ENCODE measurements around the gene MICAL2.

MICAL2 gene

GRCh38 chr11:12110201-12110713, at the start of gene MICAL2:
TSS of gene MICAL2 (plus strand) at chr11:12110590. CDS start at chr11:12162156, 51,566 bp downstream.
- Mint-ChIP-seq H3K27ac (peak within 1 kb of the TSS; percentile 98), H3K27me3 (ENCODE audit: low read depth) (no peaks in the 10 kb centered on the region), H3K9me3 (no peaks in the 10 kb centered on the region), H3K4me1 (ENCODE audit: low read depth) (peaks cover 42% of the 10 kb centered on the region), H3K36me3 (ENCODE audit: low read depth) (peaks cover 2% of the 10 kb centered on the region), H3K4me3 (peak within 1 kb of the TSS; percentile 88)
- DNase-seq (ENCODE audit: low spot score): peak; percentile 93

- H3K4me1 Mint-ChIP-seq (ENCODE audit: low read depth): peaks cover 7% of the 10 kb centered on the region
- H3K27me3 Mint-ChIP-seq (ENCODE audit: low read depth): no peaks in the 10 kb centered on the region
- H3K27ac Mint-ChIP-seq: no peak overlapping the region
- no peak for DNase-seq (ENCODE audit: low spot score)
- no peak overlapping the region for H3K4me3 Mint-ChIP-seq
- H3K9me3 Mint-ChIP-seq: peaks cover 9% of the 10 kb centered on the region
- no peaks in the 10 kb centered on the region for H3K36me3 Mint-ChIP-seq (ENCODE audit: low read depth)
Observed at GRCh38 chr11:12061851-12062560, 48.4 kb upstream of the MICAL2 start.

- Mint-ChIP-seq H3K4me1 (ENCODE audit: low read depth) (peaks cover 7% of the 10 kb centered on the region), H3K27ac (no peak overlapping the region), H3K9me3 (peaks cover 9% of the 10 kb centered on the region), H3K4me3 (no peak overlapping the region), H3K36me3 (ENCODE audit: low read depth) (no peaks in the 10 kb centered on the region), H3K27me3 (ENCODE audit: low read depth) (no peaks in the 10 kb centered on the region)
- no peak for DNase-seq (ENCODE audit: low spot score)
Observed at GRCh38 chr11:12063251-12063650, 47.1 kb upstream of the MICAL2 start.

- Mint-ChIP-seq H3K27me3 (ENCODE audit: low read depth) (no peaks in the 10 kb centered on the region), H3K36me3 (ENCODE audit: low read depth) (no peaks in the 10 kb centered on the region), H3K27ac (no peak overlapping the region), H3K4me3 (no peak overlapping the region), H3K4me1 (ENCODE audit: low read depth) (peaks cover 7% of the 10 kb centered on the region), H3K9me3 (peaks cover 9% of the 10 kb centered on the region)
- DNase-seq (ENCODE audit: low spot score): no peak
Observed at GRCh38 chr11:12064136-12064953, 46.0 kb upstream of the MICAL2 start.

- Mint-ChIP-seq H3K36me3 (ENCODE audit: low read depth) (no peaks in the 10 kb centered on the region), H3K4me3 (no peak overlapping the region), H3K9me3 (peaks cover 9% of the 10 kb centered on the region), H3K27ac (no peak overlapping the region), H3K4me1 (ENCODE audit: low read depth) (peaks cover 7% of the 10 kb centered on the region), H3K27me3 (ENCODE audit: low read depth) (no peaks in the 10 kb centered on the region)
- no peak for DNase-seq (ENCODE audit: low spot score)
Observed at GRCh38 chr11:12064954-12065280, 45.5 kb upstream of the MICAL2 start.

- DNase-seq (ENCODE audit: low spot score): no peak
- Mint-ChIP-seq H3K9me3 (peaks cover 9% of the 10 kb centered on the region), H3K36me3 (ENCODE audit: low read depth) (no peaks in the 10 kb centered on the region), H3K4me3 (no peak overlapping the region), H3K27ac (no peak overlapping the region), H3K27me3 (ENCODE audit: low read depth) (no peaks in the 10 kb centered on the region), H3K4me1 (ENCODE audit: low read depth) (peaks cover 7% of the 10 kb centered on the region)
Observed at GRCh38 chr11:12066056-12066798, 44.2 kb upstream of the MICAL2 start.

GRCh38 chr11:12066799-12067508, 43.4 kb upstream of the MICAL2 start:
- H3K4me1 Mint-ChIP-seq (ENCODE audit: low read depth): peaks cover 6% of the 10 kb centered on the region
- no peak overlapping the region for H3K4me3 Mint-ChIP-seq
- H3K9me3 Mint-ChIP-seq: peaks cover 9% of the 10 kb centered on the region
- H3K27me3 Mint-ChIP-seq (ENCODE audit: low read depth): no peaks in the 10 kb centered on the region
- no peak for DNase-seq (ENCODE audit: low spot score)
- no peaks in the 10 kb centered on the region for H3K36me3 Mint-ChIP-seq (ENCODE audit: low read depth)
- H3K27ac Mint-ChIP-seq: no peak overlapping the region

- Mint-ChIP-seq H3K27me3 (ENCODE audit: low read depth) (no peaks in the 10 kb centered on the region), H3K4me1 (ENCODE audit: low read depth) (peaks cover 6% of the 10 kb centered on the region), H3K27ac (no peak overlapping the region), H3K36me3 (ENCODE audit: low read depth) (no peaks in the 10 kb centered on the region), H3K4me3 (no peak overlapping the region), H3K9me3 (peaks cover 9% of the 10 kb centered on the region)
- DNase-seq (ENCODE audit: low spot score): no peak
Observed at GRCh38 chr11:12067796-12068357, 42.5 kb upstream of the MICAL2 start.

- H3K27ac Mint-ChIP-seq: no peak overlapping the region
- peaks cover 6% of the 10 kb centered on the region for H3K9me3 Mint-ChIP-seq
- no peak for DNase-seq (ENCODE audit: low spot score)
- H3K4me3 Mint-ChIP-seq: no peak overlapping the region
- peaks cover 6% of the 10 kb centered on the region for H3K4me1 Mint-ChIP-seq (ENCODE audit: low read depth)
- no peaks in the 10 kb centered on the region for H3K27me3 Mint-ChIP-seq (ENCODE audit: low read depth)
- H3K36me3 Mint-ChIP-seq (ENCODE audit: low read depth): no peaks in the 10 kb centered on the region
Observed at GRCh38 chr11:12069066-12069676, 41.2 kb upstream of the MICAL2 start.

- Mint-ChIP-seq H3K27me3 (ENCODE audit: low read depth) (no peaks in the 10 kb centered on the region), H3K27ac (no peak overlapping the region)
Observed at GRCh38 chr11:12070446-12071267, 39.7 kb upstream of the MICAL2 start.

GRCh38 chr11:12071574-12071973, 38.8 kb upstream of the MICAL2 start:
- Mint-ChIP-seq H3K4me3 (no peak overlapping the region), H3K9me3 (no peaks in the 10 kb centered on the region), H3K36me3 (ENCODE audit: low read depth) (no peaks in the 10 kb centered on the region), H3K27ac (no peak overlapping the region), H3K4me1 (ENCODE audit: low read depth) (peaks cover 3% of the 10 kb centered on the region), H3K27me3 (ENCODE audit: low read depth) (no peaks in the 10 kb centered on the region)
- no peak for DNase-seq (ENCODE audit: low spot score)

More at GRCh38 chr11:12070446-12071267, 39.7 kb upstream of the MICAL2 start:
- DNase-seq (ENCODE audit: low spot score): no peak
- Mint-ChIP-seq H3K4me1 (ENCODE audit: low read depth) (peaks cover 3% of the 10 kb centered on the region), H3K4me3 (no peak overlapping the region), H3K36me3 (ENCODE audit: low read depth) (no peaks in the 10 kb centered on the region), H3K9me3 (no peaks in the 10 kb centered on the region)

- H3K36me3 Mint-ChIP-seq (ENCODE audit: low read depth): no peaks in the 10 kb centered on the region
- no peaks in the 10 kb centered on the region for H3K9me3 Mint-ChIP-seq
- H3K27ac Mint-ChIP-seq: no peak overlapping the region
- no peak overlapping the region for H3K4me3 Mint-ChIP-seq
- no peak for DNase-seq (ENCODE audit: low spot score)
- H3K4me1 Mint-ChIP-seq (ENCODE audit: low read depth): peaks cover 3% of the 10 kb centered on the region
- H3K27me3 Mint-ChIP-seq (ENCODE audit: low read depth): no peaks in the 10 kb centered on the region
Observed at GRCh38 chr11:12073436-12073835, 37.0 kb upstream of the MICAL2 start.
